WTC11 (cell line): ENCODE data around the gene COPZ1. TPM values are rescaled to one million over a fixed set of nuclear protein-coding genes. Genes with fewer than 3 reads are reported as not detected.

Source experiments
- ATAC-seq: fragments of 200-7000 bp; cut with Tn5 transposase; 2 replicates; pipeline ENCODE4 v1.10.0; 2021; ENCODE audit warnings: mild to moderate bottlenecking, moderate library complexity
- CTCF ChIA-PET: fragments of 300-600 bp; sonication (Branson Sonifier 250); formaldehyde crosslinking; loops from one replicate; lab custom pipeline; 2021; ENCODE audit warnings: antibody characterized with exemption; lab: Charles Lee
- POLR2A ChIA-PET: fragments of 350-600 bp; sonication (Branson Sonifier 250); formaldehyde crosslinking; loops from one replicate; lab custom pipeline; 2021; ENCODE audit warnings: antibody characterized with exemption; lab: Charles Lee
- DNase-seq: peaks from one replicate; pipeline ENCODE4 v3.0.0; 2021; ENCODE audit warnings: low spot score
- H3K27ac Mint-ChIP-seq: 2 replicates; pipeline ENCODE4 v1.8.0; 2021; ENCODE audit warnings: mixed read lengths
- H3K27me3 Mint-ChIP-seq: 2 replicates; pipeline ENCODE4 v1.8.0; 2021; ENCODE audit warnings: low read depth, mild to moderate bottlenecking, moderate library complexity, mixed read lengths
- H3K36me3 Mint-ChIP-seq: 2 replicates; pipeline ENCODE4 v1.8.0; 2021; ENCODE audit warnings: mixed read lengths
- H3K4me1 Mint-ChIP-seq: 2 replicates; pipeline ENCODE4 v1.8.0; 2022; ENCODE audit warnings: mixed read lengths
- H3K4me3 Mint-ChIP-seq: 2 replicates; pipeline ENCODE4 v1.8.0; 2021; ENCODE audit warnings: mild to moderate bottlenecking, moderate library complexity, mixed read lengths
- H3K9me3 Mint-ChIP-seq: 2 replicates; pipeline ENCODE4 v1.8.0; 2021; ENCODE audit warnings: mixed read lengths
- CREM ChIP-seq: sonication (generic); formaldehyde crosslinking; IDR thresholded peaks from 2 replicates; pipeline ENCODE4 v1.8.1; 2022; ENCODE audit warnings: mild to moderate bottlenecking, missing genetic modification reagents, moderate library complexity
- ESRRA ChIP-seq: sonication (generic); formaldehyde crosslinking; IDR thresholded peaks from 2 replicates; pipeline ENCODE4 v1.8.1; 2022; ENCODE audit warnings: mild to moderate bottlenecking, missing genetic modification reagents, borderline replicate concordance
- KAT7 ChIP-seq: sonication (generic); formaldehyde crosslinking; IDR thresholded peaks from 2 replicates; pipeline ENCODE4 v1.8.1; 2023; ENCODE audit warnings: missing genetic modification reagents, mild to moderate bottlenecking, borderline replicate concordance
- ZNF317 ChIP-seq: sonication (generic); formaldehyde crosslinking; IDR thresholded peaks from 2 replicates; pipeline ENCODE4 v1.8.1; 2023; ENCODE audit warnings: low read depth, mild to moderate bottlenecking, moderate library complexity, missing genetic modification reagents, borderline replicate concordance
- ZNF671 ChIP-seq: fragments of 250-450 bp; sonication (Bioruptor Pico); IDR thresholded peaks from 2 replicates; pipeline ENCODE4 v1.8.0; 2021; ENCODE audit warnings: mild to moderate bottlenecking
- total RNA-seq: library from RNA; stranded (reverse); gene quantifications from 3 replicates; pipeline ENCODE4 v1.2.3, GENCODE V29; 2021
- TF ChIP-seq, protein P1 (sequence below): sonication (generic); formaldehyde crosslinking; IDR thresholded peaks from 2 replicates; pipeline ENCODE4 v1.8.1; 2023; ENCODE audit warnings: mild to moderate bottlenecking, moderate library complexity, missing genetic modification reagents
- TF ChIP-seq, protein P2 (sequence below): sonication (generic); formaldehyde crosslinking; IDR thresholded peaks from 2 replicates; pipeline ENCODE4 v1.8.1; 2023; ENCODE audit warnings: mild to moderate bottlenecking, missing genetic modification reagents
- TF ChIP-seq, protein P3 (sequence below): fragments of 250-450 bp; sonication (Bioruptor Pico); IDR thresholded peaks from 2 replicates; pipeline ENCODE4 v1.9.0; 2021; ENCODE audit warnings: mild to moderate bottlenecking
- TF ChIP-seq, protein P4 (sequence below): sonication (generic); formaldehyde crosslinking; IDR thresholded peaks from 2 replicates; pipeline ENCODE4 v1.8.0; 2022; ENCODE audit warnings: mild to moderate bottlenecking, missing genetic modification reagents
- TF ChIP-seq, protein P5 (sequence below): sonication (generic); formaldehyde crosslinking; IDR thresholded peaks from 2 replicates; pipeline ENCODE4 v1.8.1; 2022; ENCODE audit warnings: low read depth, mild to moderate bottlenecking, moderate library complexity, missing genetic modification reagents, borderline replicate concordance
- TF ChIP-seq, protein P6 (sequence below): fragments of 200-600 bp; IDR thresholded peaks from 2 replicates; pipeline ENCODE4 v1.8.0; 2022; ENCODE audit warnings: antibody characterized with exemption
- TF ChIP-seq, protein P7 (sequence below): sonication (generic); formaldehyde crosslinking; IDR thresholded peaks from 2 replicates; pipeline ENCODE4 v1.8.1; 2022; ENCODE audit warnings: missing genetic modification reagents, borderline replicate concordance
- TF ChIP-seq, protein P8 (sequence below): sonication (generic); formaldehyde crosslinking; IDR thresholded peaks from 2 replicates; pipeline ENCODE4 v1.8.0; 2023; ENCODE audit warnings: mild to moderate bottlenecking, missing genetic modification reagents

The COPZ1 gene
- total RNA-seq, 1 experiment from 2014 or later = 98.2 TPM

DNA sequence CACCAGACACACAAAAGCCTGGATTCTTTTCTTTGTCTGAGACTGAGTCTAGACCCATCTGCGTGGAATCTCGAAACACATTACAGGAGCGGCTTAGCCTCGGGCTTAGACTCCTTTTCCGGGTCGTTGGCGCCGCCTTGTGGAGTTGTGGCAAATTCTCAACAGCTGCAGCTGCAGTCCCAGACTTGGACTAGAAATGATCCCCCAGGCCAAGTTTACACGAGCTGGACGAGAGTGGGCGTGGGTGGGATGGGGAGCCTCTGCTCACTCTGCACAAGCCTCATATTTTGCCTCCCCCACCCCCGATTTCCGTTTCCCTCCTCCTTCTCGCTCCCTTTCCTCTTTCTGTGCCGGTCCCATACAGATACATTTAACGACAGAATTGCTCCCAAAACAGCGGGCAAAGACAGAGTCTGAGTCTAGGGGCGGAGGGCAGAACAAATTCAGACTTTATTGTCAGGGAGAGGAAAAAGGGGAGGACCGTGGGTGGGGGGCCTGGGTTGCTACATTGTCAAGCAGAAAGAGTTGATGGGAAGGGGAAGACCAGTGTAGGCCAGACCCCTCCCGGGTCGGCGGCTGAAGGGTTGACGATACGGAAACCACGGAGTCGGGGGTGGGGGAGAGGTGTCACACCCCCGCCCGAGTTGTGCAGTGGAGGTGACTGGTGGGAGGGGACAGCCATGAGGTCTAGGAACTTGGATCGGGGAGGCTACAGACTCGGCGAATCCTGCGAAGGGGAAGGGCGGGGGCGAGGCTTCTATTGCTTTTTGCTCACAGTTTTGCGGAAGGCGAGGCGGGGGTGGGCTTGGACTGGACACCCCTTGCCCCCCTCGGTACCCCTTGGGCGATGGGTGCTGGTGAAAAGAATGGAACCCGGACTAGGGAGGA lies 44.0 kb downstream of the COPZ1 start (continued):
- TF ChIP-seq, protein P1, sequence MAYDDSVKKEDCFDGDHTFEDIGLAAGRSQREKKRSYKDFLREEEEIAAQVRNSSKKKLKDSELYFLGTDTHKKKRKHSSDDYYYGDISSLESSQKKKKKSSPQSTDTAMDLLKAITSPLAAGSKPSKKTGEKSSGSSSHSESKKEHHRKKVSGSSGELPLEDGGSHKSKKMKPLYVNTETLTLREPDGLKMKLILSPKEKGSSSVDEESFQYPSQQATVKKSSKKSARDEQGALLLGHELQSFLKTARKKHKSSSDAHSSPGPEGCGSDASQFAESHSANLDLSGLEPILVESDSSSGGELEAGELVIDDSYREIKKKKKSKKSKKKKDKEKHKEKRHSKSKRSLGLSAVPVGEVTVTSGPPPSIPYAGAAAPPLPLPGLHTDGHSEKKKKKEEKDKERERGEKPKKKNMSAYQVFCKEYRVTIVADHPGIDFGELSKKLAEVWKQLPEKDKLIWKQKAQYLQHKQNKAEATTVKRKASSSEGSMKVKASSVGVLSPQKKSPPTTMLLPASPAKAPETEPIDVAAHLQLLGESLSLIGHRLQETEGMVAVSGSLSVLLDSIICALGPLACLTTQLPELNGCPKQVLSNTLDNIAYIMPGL (CRISPR knock-in tag) = peak; percentile 52; the same call in 1 of the 2 replicates
- TF ChIP-seq ZNF317 (CRISPR knock-in tag) (no peak), CREM (CRISPR knock-in tag) (no peak), ESRRA (CRISPR knock-in tag) (no peak)
- TF ChIP-seq, protein P2, sequence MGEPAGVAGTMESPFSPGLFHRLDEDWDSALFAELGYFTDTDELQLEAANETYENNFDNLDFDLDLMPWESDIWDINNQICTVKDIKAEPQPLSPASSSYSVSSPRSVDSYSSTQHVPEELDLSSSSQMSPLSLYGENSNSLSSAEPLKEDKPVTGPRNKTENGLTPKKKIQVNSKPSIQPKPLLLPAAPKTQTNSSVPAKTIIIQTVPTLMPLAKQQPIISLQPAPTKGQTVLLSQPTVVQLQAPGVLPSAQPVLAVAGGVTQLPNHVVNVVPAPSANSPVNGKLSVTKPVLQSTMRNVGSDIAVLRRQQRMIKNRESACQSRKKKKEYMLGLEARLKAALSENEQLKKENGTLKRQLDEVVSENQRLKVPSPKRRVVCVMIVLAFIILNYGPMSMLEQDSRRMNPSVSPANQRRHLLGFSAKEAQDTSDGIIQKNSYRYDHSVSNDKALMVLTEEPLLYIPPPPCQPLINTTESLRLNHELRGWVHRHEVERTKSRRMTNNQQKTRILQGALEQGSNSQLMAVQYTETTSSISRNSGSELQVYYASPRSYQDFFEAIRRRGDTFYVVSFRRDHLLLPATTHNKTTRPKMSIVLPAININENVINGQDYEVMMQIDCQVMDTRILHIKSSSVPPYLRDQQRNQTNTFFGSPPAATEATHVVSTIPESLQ = no peak
- TF ChIP-seq, protein P3, sequence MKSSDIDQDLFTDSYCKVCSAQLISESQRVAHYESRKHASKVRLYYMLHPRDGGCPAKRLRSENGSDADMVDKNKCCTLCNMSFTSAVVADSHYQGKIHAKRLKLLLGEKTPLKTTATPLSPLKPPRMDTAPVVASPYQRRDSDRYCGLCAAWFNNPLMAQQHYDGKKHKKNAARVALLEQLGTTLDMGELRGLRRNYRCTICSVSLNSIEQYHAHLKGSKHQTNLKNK (CRISPR knock-in tag) = no peak
- TF ChIP-seq, protein P4, sequence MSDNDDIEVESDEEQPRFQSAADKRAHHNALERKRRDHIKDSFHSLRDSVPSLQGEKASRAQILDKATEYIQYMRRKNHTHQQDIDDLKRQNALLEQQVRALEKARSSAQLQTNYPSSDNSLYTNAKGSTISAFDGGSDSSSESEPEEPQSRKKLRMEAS (CRISPR knock-in tag) = no peak
- TF ChIP-seq, protein P5, sequence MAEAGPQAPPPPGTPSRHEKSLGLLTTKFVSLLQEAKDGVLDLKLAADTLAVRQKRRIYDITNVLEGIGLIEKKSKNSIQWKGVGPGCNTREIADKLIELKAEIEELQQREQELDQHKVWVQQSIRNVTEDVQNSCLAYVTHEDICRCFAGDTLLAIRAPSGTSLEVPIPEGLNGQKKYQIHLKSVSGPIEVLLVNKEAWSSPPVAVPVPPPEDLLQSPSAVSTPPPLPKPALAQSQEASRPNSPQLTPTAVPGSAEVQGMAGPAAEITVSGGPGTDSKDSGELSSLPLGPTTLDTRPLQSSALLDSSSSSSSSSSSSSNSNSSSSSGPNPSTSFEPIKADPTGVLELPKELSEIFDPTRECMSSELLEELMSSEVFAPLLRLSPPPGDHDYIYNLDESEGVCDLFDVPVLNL (CRISPR knock-in tag) = no peak
- TF ChIP-seq, protein P6, sequence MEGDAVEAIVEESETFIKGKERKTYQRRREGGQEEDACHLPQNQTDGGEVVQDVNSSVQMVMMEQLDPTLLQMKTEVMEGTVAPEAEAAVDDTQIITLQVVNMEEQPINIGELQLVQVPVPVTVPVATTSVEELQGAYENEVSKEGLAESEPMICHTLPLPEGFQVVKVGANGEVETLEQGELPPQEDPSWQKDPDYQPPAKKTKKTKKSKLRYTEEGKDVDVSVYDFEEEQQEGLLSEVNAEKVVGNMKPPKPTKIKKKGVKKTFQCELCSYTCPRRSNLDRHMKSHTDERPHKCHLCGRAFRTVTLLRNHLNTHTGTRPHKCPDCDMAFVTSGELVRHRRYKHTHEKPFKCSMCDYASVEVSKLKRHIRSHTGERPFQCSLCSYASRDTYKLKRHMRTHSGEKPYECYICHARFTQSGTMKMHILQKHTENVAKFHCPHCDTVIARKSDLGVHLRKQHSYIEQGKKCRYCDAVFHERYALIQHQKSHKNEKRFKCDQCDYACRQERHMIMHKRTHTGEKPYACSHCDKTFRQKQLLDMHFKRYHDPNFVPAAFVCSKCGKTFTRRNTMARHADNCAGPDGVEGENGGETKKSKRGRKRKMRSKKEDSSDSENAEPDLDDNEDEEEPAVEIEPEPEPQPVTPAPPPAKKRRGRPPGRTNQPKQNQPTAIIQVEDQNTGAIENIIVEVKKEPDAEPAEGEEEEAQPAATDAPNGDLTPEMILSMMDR = peak; percentile 73

DNA sequence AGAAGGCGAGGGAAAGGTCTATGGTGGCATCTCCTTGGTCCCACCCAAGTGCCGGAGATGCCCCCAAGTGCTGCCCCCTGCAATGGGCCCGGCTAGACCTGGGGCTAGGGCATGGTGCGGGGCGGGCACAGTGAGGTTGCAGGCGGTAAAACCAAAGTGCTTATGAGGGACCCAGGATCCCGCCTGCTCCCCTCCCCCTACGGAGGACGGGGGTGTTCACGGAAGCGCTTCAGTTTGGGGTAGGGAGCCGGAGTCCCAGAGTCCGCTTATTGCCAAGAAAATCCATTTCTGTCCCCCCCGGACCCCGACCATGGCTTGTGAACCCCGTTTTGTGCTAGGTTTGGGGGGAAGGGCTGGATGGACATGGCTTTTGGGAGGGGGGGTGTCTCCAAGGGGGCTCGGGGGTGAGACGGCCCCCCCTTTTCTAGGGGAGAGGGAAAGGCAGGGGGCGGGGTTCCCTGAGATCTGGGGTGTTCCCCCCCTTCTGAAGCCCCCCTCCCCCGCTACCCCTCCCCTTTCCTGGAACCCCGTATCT lies 44.7 kb downstream of the COPZ1 start:
- TF ChIP-seq, protein P4 (CRISPR knock-in tag) = no peak
- TF ChIP-seq, protein P3 (CRISPR knock-in tag) = no peak
- no peak for TF ChIP-seq ZNF671 (CRISPR knock-in tag)
- TF ChIP-seq KAT7 (CRISPR knock-in tag) = no peak
- TF ChIP-seq, protein P7, sequence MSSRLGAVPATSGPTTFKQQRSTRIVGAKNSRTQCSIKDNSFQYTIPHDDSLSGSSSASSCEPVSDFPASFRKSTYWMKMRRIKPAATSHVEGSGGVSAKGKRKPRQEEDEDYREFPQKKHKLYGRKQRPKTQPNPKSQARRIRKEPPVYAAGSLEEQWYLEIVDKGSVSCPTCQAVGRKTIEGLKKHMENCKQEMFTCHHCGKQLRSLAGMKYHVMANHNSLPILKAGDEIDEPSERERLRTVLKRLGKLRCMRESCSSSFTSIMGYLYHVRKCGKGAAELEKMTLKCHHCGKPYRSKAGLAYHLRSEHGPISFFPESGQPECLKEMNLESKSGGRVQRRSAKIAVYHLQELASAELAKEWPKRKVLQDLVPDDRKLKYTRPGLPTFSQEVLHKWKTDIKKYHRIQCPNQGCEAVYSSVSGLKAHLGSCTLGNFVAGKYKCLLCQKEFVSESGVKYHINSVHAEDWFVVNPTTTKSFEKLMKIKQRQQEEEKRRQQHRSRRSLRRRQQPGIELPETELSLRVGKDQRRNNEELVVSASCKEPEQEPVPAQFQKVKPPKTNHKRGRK = no peak
- TF ChIP-seq, protein P8, sequence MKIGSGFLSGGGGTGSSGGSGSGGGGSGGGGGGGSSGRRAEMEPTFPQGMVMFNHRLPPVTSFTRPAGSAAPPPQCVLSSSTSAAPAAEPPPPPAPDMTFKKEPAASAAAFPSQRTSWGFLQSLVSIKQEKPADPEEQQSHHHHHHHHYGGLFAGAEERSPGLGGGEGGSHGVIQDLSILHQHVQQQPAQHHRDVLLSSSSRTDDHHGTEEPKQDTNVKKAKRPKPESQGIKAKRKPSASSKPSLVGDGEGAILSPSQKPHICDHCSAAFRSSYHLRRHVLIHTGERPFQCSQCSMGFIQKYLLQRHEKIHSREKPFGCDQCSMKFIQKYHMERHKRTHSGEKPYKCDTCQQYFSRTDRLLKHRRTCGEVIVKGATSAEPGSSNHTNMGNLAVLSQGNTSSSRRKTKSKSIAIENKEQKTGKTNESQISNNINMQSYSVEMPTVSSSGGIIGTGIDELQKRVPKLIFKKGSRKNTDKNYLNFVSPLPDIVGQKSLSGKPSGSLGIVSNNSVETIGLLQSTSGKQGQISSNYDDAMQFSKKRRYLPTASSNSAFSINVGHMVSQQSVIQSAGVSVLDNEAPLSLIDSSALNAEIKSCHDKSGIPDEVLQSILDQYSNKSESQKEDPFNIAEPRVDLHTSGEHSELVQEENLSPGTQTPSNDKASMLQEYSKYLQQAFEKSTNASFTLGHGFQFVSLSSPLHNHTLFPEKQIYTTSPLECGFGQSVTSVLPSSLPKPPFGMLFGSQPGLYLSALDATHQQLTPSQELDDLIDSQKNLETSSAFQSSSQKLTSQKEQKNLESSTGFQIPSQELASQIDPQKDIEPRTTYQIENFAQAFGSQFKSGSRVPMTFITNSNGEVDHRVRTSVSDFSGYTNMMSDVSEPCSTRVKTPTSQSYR (CRISPR knock-in tag) = no peak
- Mint-ChIP-seq H3K9me3 (no peaks in the 10 kb centered on the region), H3K27ac (no peak overlapping the region), H3K4me1 (peaks cover 24% of the 10 kb centered on the region), H3K36me3 (peaks cover 20% of the 10 kb centered on the region), H3K27me3 (peaks cover 42% of the 10 kb centered on the region), H3K4me3 (peak overlapping the region; percentile 75)
- ChIA-PET CTCF (interaction anchor here (0.7 to 2.9 kb wide), 39 partner anchors 10 to 205 kb away, joined by 3 to 167 read pairs (median 7); partner anchors contain the start of genes COPZ1, GTSF1, NFE2 and ZNF385A), POLR2A (interaction anchor here (1.3 kb wide), 1 partner anchor 18 kb away, joined by 8 read pairs; no protein-coding TSS in a partner anchor)
- DNase-seq = no peak
- no peak for ATAC-seq
